GM10266 (cell line): Measurements from ENCODE around the gene ZFAND2A.

Source experiments
- DNase-seq: peaks from one replicate; pipeline ENCODE4 v3.0.0; 2012; ENCODE audit errors: extremely low spot score
- TF ChIP-seq, protein P1 (sequence below): IDR thresholded peaks from 2 replicates; pipeline ENCODE4 v1.5.1; 2012; ENCODE audit warnings: mild to moderate bottlenecking, low read depth; ENCODE audit not compliant: control insufficient read depth, insufficient read depth; ENCODE audit errors: missing control alignments

The ZFAND2A gene

DNA sequence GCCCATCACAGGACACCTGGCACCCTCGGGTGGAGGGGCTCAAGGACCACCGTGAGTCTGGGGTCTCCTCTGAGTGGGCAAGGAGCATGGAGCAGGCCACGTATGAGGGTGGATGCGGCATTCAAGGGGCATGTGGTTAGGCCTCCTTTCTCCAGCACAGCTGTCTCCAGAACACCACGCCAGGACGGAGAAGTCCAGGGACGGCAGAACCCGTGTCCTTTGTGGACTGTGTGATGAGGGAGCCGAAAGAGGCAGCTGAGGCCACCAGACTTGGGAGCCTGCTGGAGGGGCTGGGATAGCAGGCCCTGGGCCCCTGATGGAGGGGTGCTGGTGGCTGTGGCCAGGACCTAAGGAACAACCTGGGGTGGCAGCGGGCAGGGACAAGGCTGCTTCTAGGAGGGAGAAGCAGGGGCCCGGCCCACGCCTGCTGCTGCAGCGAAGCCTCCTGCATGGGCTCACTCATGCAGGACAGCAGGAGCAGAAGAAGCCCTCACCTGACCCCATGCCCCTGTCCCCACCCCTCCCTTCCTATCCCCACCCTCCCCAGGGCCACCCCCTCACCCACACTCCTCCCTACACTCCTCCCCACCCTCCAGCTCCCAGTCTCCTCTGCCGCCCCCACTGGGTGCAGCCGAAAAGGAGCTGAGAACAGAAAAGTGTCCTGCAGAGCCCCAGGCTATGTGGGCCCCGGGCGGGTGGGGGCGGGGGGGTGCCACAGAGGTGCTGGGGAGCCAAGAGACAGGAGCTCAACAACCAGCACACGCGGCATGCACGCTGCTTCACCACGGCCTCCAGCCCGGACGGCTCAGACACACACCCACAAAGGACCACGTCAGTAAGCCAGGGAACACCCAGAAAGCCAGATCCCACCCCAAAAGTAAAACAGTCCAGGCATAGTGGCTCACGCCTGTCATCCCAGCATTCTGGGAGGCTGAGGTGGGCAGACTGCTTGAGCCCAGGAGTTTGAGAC is 29.7 kb downstream of the ZFAND2A start:
- no peak for DNase-seq
- TF ChIP-seq, protein P1, sequence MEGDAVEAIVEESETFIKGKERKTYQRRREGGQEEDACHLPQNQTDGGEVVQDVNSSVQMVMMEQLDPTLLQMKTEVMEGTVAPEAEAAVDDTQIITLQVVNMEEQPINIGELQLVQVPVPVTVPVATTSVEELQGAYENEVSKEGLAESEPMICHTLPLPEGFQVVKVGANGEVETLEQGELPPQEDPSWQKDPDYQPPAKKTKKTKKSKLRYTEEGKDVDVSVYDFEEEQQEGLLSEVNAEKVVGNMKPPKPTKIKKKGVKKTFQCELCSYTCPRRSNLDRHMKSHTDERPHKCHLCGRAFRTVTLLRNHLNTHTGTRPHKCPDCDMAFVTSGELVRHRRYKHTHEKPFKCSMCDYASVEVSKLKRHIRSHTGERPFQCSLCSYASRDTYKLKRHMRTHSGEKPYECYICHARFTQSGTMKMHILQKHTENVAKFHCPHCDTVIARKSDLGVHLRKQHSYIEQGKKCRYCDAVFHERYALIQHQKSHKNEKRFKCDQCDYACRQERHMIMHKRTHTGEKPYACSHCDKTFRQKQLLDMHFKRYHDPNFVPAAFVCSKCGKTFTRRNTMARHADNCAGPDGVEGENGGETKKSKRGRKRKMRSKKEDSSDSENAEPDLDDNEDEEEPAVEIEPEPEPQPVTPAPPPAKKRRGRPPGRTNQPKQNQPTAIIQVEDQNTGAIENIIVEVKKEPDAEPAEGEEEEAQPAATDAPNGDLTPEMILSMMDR: no peak

- DNase-seq: no peak
- TF ChIP-seq, protein P1: no peak
These were observed 30.6 kb downstream of the ZFAND2A start for GRCh38 chr7:1129431-1129830.

- TF ChIP-seq, protein P1: no peak
- DNase-seq: no peak
These were observed 33.0 kb downstream of the ZFAND2A start for GRCh38 chr7:1127001-1127400.

- TF ChIP-seq, protein P1: no peak
- no peak for DNase-seq
These were observed 34.4 kb downstream of the ZFAND2A start for GRCh38 chr7:1125603-1125969.

DNA sequence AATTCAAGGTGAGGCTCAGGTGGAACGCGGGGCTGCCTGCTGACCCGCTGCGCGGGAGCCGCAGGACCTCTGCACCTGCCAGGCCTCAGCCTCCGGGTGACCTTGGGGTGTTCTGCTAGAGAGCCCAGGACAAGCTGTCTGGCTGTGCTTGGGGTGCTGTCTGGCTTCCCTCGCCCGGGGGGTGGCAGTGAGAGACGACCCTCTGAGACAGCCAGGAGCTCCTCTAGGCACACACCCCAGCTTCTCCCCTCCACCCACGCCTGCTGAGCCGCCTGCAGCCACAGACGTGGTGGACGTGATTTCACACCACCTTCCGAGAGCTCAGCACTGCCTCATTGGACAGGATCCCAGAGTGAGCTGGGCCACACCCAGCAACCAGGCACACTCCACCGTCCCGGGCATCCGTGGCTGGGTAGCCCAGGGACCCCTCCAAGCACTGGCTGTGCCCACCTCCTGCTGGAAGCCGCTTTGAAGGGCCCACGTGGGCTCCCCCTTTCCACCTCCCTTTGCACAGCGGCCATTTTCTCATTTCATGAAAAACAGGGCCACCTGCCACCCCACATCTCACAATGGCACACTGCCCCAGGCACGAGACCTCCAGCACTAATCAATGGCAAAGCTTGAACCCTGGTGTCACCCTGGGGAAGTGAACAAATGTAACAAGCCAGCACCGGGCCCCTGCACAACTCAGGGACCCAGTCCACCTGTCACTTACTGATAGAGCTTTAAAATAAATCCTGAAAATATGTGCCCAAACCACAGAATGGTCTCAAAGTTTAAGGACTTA is 35.0 kb downstream of the ZFAND2A start:
- no peak for DNase-seq
- TF ChIP-seq, protein P1: no peak

DNA sequence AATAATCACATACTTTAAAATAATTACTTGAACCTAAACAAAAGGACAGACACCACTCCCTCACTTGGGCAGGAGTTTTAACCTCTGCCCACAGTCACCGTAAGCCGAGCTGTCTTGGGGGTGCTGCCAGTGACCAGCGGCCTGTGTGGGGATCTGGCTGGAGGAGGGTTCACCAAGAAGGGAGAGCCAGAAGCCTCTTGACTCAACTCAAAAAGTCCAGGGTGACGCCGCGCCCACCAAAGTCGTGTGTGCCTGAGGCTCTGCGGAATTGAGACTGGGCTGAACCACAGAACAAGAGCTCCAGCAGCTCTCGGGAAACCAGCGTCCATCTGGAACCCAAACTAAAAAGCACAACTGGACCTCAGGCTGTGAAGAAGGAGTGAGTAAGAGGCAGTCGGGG is 35.8 kb downstream of the ZFAND2A start:
- TF ChIP-seq, protein P1: no peak
- DNase-seq: no peak
